Endothelial cell (in vitro differentiated cells): Measurements from ENCODE around the gene ZMYND19. TPM values are rescaled to one million over a fixed set of nuclear protein-coding genes. Genes with fewer than 3 reads are reported as not detected.

Source experiments
- DNase-seq: peaks from one replicate; pipeline ENCODE4 v3.0.0; 2021; ENCODE audit warnings: low spot score
- H3K27ac Mint-ChIP-seq: one replicate; pipeline ENCODE4 v1.8.0; 2021; ENCODE audit warnings: mixed read lengths, inconsistent platforms; ENCODE audit not compliant: unreplicated experiment
- H3K27me3 Mint-ChIP-seq: one replicate; pipeline ENCODE4 v1.8.0; 2021; ENCODE audit warnings: mild to moderate bottlenecking, moderate library complexity, mixed read lengths, inconsistent platforms; ENCODE audit not compliant: unreplicated experiment
- H3K36me3 Mint-ChIP-seq: one replicate; pipeline ENCODE4 v1.8.0; 2021; ENCODE audit warnings: mild to moderate bottlenecking, low read depth, mixed read lengths, inconsistent platforms; ENCODE audit not compliant: unreplicated experiment
- H3K4me1 Mint-ChIP-seq: one replicate; pipeline ENCODE4 v1.8.0; 2021; ENCODE audit warnings: mild to moderate bottlenecking, mixed read lengths, inconsistent platforms; ENCODE audit not compliant: unreplicated experiment
- H3K4me3 Mint-ChIP-seq: one replicate; pipeline ENCODE4 v1.8.0; 2021; ENCODE audit warnings: mild to moderate bottlenecking, mixed read lengths, inconsistent platforms; ENCODE audit not compliant: unreplicated experiment
- H3K9me3 Mint-ChIP-seq: one replicate; pipeline ENCODE4 v1.8.0; 2021; ENCODE audit warnings: mixed read lengths, inconsistent platforms; ENCODE audit not compliant: unreplicated experiment
- CTCF ChIP-seq: fragments of 200-600 bp; sonication (generic); IDR thresholded peaks from one replicate; pipeline ENCODE4 v1.5.0; 2021; ENCODE audit warnings: antibody characterized with exemption; ENCODE audit not compliant: unreplicated experiment
- total RNA-seq: library from RNA; stranded (reverse); fragmentation: NEBNext Ultra II Directional; extraction: Animal tissue kit (Norgen Biotek cat#: 25700); gene quantifications from one replicate; pipeline ENCODE4 v1.2.1, GENCODE V29; 2021; ENCODE audit not compliant: unreplicated experiment

The ZMYND19 gene
- total RNA-seq, 1 donor from 2014 or later: 25.6 TPM

GRCh38 chr9:137610944-137611343, 20.6 kb upstream of the ZMYND19 start:
- no peak for DNase-seq
- Mint-ChIP-seq H3K27ac (no peak overlapping the region), H3K36me3 (no peaks in the 10 kb centered on the region), H3K4me3 (no peak overlapping the region), H3K4me1 (peaks cover 9% of the 10 kb centered on the region), H3K27me3 (peaks cover 2% of the 10 kb centered on the region), H3K9me3 (no peaks in the 10 kb centered on the region)
- TF ChIP-seq CTCF: no peak

GRCh38 chr9:137607141-137607857, 17.0 kb upstream of the ZMYND19 start:
- DNase-seq: no peak
- TF ChIP-seq CTCF: no peak
- Mint-ChIP-seq H3K27me3 (peaks cover 8% of the 10 kb centered on the region), H3K9me3 (no peaks in the 10 kb centered on the region), H3K36me3 (no peaks in the 10 kb centered on the region), H3K27ac (peak overlapping the region; percentile 48), H3K4me3 (peak overlapping the region; percentile 74), H3K4me1 (peaks cover 6% of the 10 kb centered on the region)

- Mint-ChIP-seq H3K36me3 (no peaks in the 10 kb centered on the region), H3K9me3 (no peaks in the 10 kb centered on the region), H3K4me1 (peaks cover 6% of the 10 kb centered on the region), H3K4me3 (peak overlapping the region; percentile 74), H3K27ac (no peak overlapping the region), H3K27me3 (peaks cover 8% of the 10 kb centered on the region)
- no peak for DNase-seq
- TF ChIP-seq CTCF: no peak
Observed at GRCh38 chr9:137606734-137607138, 16.4 kb upstream of the ZMYND19 start.

GRCh38 chr9:137606005-137606621, 15.8 kb upstream of the ZMYND19 start:
- no peaks in the 10 kb centered on the region for H3K36me3 Mint-ChIP-seq
- H3K4me1 Mint-ChIP-seq: peaks cover 4% of the 10 kb centered on the region
- no peak for TF ChIP-seq CTCF
- H3K27me3 Mint-ChIP-seq: peaks cover 8% of the 10 kb centered on the region
- peak; percentile 35 for DNase-seq
- H3K4me3 Mint-ChIP-seq: peak overlapping the region; percentile 56
- H3K9me3 Mint-ChIP-seq: no peaks in the 10 kb centered on the region
- no peak overlapping the region for H3K27ac Mint-ChIP-seq
